Sigmoid colon (tissue), 7 donors: ENCODE results near the gene LRFN3. TPM values are rescaled to one million over a fixed set of nuclear protein-coding genes. Genes with fewer than 3 reads are reported as not detected.

ENCODE experiments used
- DNase-seq: peaks from one replicate; pipeline ENCODE4 v3.0.0-alpha.2; 2019
- H3K27ac ChIP-seq, 4 donors: fragments of 200-600 bp; sonication (generic); one replicate each; pipeline ENCODE4 v1.5.1; 2016 to 2019; ENCODE audit warnings: mild to moderate bottlenecking in 1 of 4
- H3K27me3 ChIP-seq, 3 donors: fragments of 200-600 bp; sonication (generic); one replicate each; pipeline ENCODE4 v1.5.1; 2019; ENCODE audit warnings: mild to moderate bottlenecking in 1 of 3
- H3K36me3 ChIP-seq, 4 donors: fragments of 200-600 bp; sonication (generic); one replicate each; pipeline ENCODE4 v1.5.1; 2016 to 2019
- H3K4me1 ChIP-seq, 4 donors: fragments of 200-600 bp; sonication (generic); one replicate each; pipeline ENCODE4 v1.5.1; 2017 to 2019
- H3K4me3 ChIP-seq, 4 donors: fragments of 200-600 bp; sonication (generic); one replicate each; pipeline ENCODE4 v1.5.1; 2017 to 2019; ENCODE audit warnings: mild to moderate bottlenecking in 2 of 4, moderate library complexity in 1 of 4
- H3K9me3 ChIP-seq, 4 donors: fragments of 200-600 bp in 3 of 4; sonication (generic) in 3 of 4; one replicate each; pipeline versions ENCODE4 v1.5.1 to v1.6.1; 2013 to 2019
- EP300 ChIP-seq, 4 donors: sonication (generic); formaldehyde crosslinking; IDR thresholded peaks; one replicate each; pipeline ENCODE4 v1.6.1; 2017; ENCODE audit warnings: antibody characterized with exemption in 4 of 4
- POLR2A ChIP-seq, 2 donors: fragments of 450-650 bp; IDR thresholded peaks; one replicate each; pipeline ENCODE4 v1.6.1; 2016; ENCODE audit warnings: antibody characterized with exemption in 2 of 2, mild to moderate bottlenecking in 2 of 2, moderate library complexity in 2 of 2
- POLR2AphosphoS5 ChIP-seq, 4 donors: sonication (generic); formaldehyde crosslinking; IDR thresholded peaks; one replicate each; pipeline ENCODE4 v1.6.1; 2017; ENCODE audit warnings: antibody characterized with exemption in 4 of 4
- WGBS, 2 donors: extraction: QIAGEN DNeasy Blood & Tissue Kit; methylation state at CpG; one replicate each; pipeline ENCODE4 v1.1.7; 2013; 5-methylcytosine and 5-hydroxymethylcytosine counted together
- intact Hi-C: fragments of 100-400 bp; cut with DNase I; formaldehyde crosslinking; loops from one replicate; pipeline ENCODE4 v1.15.1; 2023
- polyA plus RNA-seq, 3 donors: library from polyadenylated mRNA; stranded (reverse); fragments of 200-250 nt; gene quantifications; one replicate each; pipeline ENCODE4 v1.2.3, GENCODE V29; 2013
- total RNA-seq, 4 donors: library from RNA; depleted of rRNA; stranded (reverse); fragments of >200 nt; gene quantifications; one replicate each; pipeline ENCODE4 v1.1.0, GENCODE V29; 2016
- TF ChIP-seq, protein P1 (sequence below), 4 experiments: fragments of 450-650 bp in 3 of 4; fragments of 200-600 bp in 1 of 4; IDR thresholded peaks; one replicate each; pipeline ENCODE4 v1.5.1; 2016 to 2019; ENCODE audit warnings: antibody characterized with exemption in 4 of 4, mild to moderate bottlenecking in 3 of 4, moderate library complexity in 2 of 4
- donor health status: healthy with polysubstance abuse.
- donor health status: Bipolar disorder and iron deficiency.
- donor health status: healthy.

Gene LRFN3
- total and polyA plus RNA-seq, 7 donors, result 4.6 to 9.7 (median 6.4) TPM

DNA sequence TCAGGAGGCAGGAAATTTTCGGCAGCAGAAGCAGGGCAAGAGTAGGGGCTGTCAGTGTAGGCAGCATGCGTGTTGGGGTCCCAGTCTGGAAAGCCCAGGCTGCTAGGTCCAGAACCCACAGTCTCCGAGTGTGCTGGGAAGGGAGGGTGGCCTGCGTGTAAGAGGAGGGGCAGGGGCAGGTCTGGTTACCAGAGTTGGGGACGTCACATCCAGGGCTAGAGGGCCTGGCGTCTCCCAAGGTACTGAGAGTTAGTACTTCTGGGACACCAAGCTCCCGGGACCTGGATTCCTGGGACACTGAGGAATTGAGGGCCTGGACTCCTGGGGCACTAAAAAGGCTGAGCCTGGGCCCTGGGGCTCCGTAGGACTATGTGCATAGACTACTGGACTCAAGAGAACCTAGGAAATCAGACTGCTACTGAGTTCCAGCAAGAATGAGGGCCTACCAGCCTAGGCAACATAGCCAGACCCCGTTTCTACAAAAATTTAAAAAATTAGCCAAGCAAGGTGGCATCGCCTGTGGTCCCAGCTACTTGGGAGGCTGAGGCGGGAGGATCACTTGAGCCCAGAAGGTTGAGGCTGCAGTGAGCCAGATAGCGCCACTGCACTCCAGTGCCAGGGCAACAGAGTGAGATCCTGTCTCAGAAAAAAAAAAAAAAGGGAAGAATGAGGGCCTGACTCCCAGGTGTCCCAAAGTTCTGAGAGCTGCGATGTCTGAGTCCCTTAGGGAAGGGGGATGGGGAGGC is 38.3 kb upstream of the LRFN3 start:
- intact Hi-C loops, result loop anchor here (5.0 kb wide), 2 partner anchors 121 to 251 kb away; partner anchors contain the start of genes ARHGAP33 and COX6B1
- peaks cover 0 to 26% (median 22%) of the 10 kb centered on the region in 4 donors for H3K4me1 ChIP-seq
- TF ChIP-seq, protein P1, sequence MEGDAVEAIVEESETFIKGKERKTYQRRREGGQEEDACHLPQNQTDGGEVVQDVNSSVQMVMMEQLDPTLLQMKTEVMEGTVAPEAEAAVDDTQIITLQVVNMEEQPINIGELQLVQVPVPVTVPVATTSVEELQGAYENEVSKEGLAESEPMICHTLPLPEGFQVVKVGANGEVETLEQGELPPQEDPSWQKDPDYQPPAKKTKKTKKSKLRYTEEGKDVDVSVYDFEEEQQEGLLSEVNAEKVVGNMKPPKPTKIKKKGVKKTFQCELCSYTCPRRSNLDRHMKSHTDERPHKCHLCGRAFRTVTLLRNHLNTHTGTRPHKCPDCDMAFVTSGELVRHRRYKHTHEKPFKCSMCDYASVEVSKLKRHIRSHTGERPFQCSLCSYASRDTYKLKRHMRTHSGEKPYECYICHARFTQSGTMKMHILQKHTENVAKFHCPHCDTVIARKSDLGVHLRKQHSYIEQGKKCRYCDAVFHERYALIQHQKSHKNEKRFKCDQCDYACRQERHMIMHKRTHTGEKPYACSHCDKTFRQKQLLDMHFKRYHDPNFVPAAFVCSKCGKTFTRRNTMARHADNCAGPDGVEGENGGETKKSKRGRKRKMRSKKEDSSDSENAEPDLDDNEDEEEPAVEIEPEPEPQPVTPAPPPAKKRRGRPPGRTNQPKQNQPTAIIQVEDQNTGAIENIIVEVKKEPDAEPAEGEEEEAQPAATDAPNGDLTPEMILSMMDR (IDR thresholded peaks at IDR 0.05), result no peak
- TF ChIP-seq POLR2A (IDR thresholded peaks at IDR 0.05) (no peak), POLR2AphosphoS5 (IDR thresholded peaks at IDR 0.05) (no peak), EP300 (IDR thresholded peaks at IDR 0.05) (no peak)
- H3K27me3 ChIP-seq, result no peaks in the 10 kb centered on the region
- H3K36me3 ChIP-seq, result peaks cover 0 to 50% (median 22%) of the 10 kb centered on the region in 4 donors
- WGBS, 2 donors, result 89 to 90% methylated on average over 13 of the region's 13 CpGs
- no peaks in the 10 kb centered on the region for H3K9me3 ChIP-seq
- peak overlapping the region; percentile 82 to 95 (median 90) for H3K27ac ChIP-seq
- no peak for DNase-seq
- H3K4me3 ChIP-seq, result peak overlapping the region; percentile 54 to 74 (median 62)

DNA sequence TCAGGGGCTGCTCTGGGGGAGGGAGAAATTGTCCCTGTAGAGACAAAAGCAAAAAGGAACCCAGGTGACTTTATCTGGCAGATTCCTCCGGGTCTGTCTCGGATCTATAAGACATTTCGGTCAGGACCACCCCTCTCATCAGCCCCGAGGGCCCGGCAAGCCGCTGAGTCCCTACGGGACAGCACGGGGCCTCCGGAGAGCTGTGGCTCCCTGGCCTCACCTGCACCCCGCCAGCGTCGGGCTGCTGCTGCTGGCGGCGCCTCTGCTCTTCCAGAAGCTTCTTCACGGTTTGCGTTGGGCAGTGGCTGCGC is 37.7 kb upstream of the LRFN3 start:
- TF ChIP-seq POLR2A (IDR thresholded peaks at IDR 0.05), result no peak
- no peak for TF ChIP-seq EP300 (IDR thresholded peaks at IDR 0.05)
- no peak for TF ChIP-seq POLR2AphosphoS5 (IDR thresholded peaks at IDR 0.05)
- TF ChIP-seq, protein P1 (IDR thresholded peaks at IDR 0.05), result no peak
- H3K27ac ChIP-seq, result peak overlapping the region; percentile 82 to 95 (median 90)
- H3K4me1 ChIP-seq, result peaks cover 0 to 31% (median 24%) of the 10 kb centered on the region in 4 donors
- peak overlapping the region; percentile 54 to 74 (median 62) for H3K4me3 ChIP-seq
- peaks cover 0 to 44% (median 21%) of the 10 kb centered on the region in 4 donors for H3K36me3 ChIP-seq
- intact Hi-C loops, result loop anchor here (5.0 kb wide), 2 partner anchors 121 to 251 kb away; partner anchors contain the start of genes ARHGAP33 and COX6B1
- 6 to 7% methylated on average over 17 of the region's 17 CpGs for WGBS, 2 donors
- H3K27me3 ChIP-seq, result no peaks in the 10 kb centered on the region
- no peak for DNase-seq
- H3K9me3 ChIP-seq, result no peaks in the 10 kb centered on the region

DNA sequence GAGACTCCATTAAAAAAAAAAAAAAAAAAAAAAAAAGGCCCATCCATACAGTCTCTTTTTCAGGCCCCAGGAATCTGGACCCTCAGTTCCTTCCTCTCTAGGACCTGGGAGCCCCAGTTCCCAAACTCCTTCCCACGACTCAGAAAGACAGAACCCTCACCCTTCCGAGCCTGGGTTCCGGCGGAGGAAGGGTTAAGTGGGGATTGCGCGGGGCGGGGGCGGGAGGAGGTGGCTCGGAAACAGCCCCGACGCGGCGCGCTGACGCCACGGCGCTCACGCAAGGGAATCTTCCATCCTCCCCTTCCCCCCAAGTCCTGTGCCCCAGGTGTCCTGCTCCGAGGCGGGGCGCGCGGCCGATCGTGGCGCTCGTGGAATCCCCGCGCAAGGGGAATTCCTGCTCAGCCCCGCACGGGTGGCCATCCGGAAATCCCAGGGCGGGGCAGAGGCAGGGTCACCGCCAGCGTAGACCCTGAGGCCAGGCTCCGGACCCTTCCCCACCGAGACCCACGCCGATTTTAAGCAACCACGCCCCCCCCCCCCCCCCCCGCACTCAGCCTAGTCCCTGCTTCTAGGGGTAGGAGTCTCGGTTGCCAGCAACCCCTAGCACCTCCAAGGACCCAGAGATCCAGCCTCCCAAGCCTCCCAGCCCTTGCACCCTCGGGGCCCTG is 36.5 kb upstream of the LRFN3 start:
- 0 to 1% methylated on average over 43 of the region's 43 CpGs for WGBS, 2 donors
- intact Hi-C loops, result loop anchor here (1.0 to 5.0 kb wide), 3 partner anchors 32 to 252 kb away; partner anchors contain the start of genes ARHGAP33 and COX6B1
- Histone ChIP-seq H3K27me3 (no peaks in the 10 kb centered on the region), H3K4me1 (peaks cover 0 to 34% (median 25%) of the 10 kb centered on the region in 4 donors), H3K4me3 (peak overlapping the region; percentile 54 to 74 (median 62)), H3K27ac (peak overlapping the region; percentile 82 to 95 (median 90)), H3K9me3 (no peaks in the 10 kb centered on the region), H3K36me3 (peaks cover 0 to 32% (median 16%) of the 10 kb centered on the region in 4 donors)
- TF ChIP-seq POLR2A (IDR thresholded peaks at IDR 0.05), result peak in 1 of 2 donors; percentile 64
- peak; percentile 78 to 92 (median 84) for TF ChIP-seq POLR2AphosphoS5 (IDR thresholded peaks at IDR 0.05)
- TF ChIP-seq, protein P1 (IDR thresholded peaks at IDR 0.05), result no peak
- peak in 2 of 4 donors; percentile 7 to 78 for TF ChIP-seq EP300 (IDR thresholded peaks at IDR 0.05)
- DNase-seq, result peak; percentile 92

DNA sequence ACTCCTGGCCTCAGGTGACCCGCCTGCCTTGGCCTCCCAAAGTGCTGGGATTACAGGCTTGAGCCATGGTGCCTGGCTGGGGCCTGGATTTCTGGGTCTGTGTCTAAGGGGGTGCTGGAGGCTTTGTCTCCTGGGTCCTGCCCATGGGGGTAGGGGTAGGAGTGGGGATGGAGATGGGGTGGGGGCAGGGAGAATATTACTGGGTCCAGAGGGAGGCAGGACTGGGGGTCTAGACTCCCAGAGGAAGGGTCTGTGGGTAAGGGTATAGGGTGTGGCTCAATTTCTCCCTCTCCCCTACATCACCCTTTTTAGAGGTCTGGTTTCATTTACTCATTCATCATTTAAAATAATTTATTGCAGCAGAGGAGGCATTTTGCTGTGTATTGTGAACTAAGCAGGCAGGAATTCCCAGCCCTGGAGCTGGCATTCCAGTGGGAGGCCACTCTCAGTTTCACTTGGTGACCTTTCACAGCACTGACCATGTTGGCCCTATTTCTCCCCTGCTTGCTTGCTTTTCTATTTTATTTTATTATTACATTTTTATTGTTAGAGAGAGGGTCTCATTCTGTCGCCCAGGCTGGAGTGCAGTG is 35.0 kb upstream of the LRFN3 start:
- intact Hi-C loops, result no loop called here
- Histone ChIP-seq H3K36me3 (peaks cover 0 to 17% (median 5%) of the 10 kb centered on the region in 4 donors), H3K9me3 (no peaks in the 10 kb centered on the region), H3K27ac (peak overlapping the region; percentile 82 to 95 (median 90)), H3K4me3 (peak overlapping the region in 2 of 4 donors; percentile 64 to 74), H3K4me1 (peaks cover 0 to 38% (median 27%) of the 10 kb centered on the region in 4 donors), H3K27me3 (no peaks in the 10 kb centered on the region)
- TF ChIP-seq POLR2AphosphoS5 (IDR thresholded peaks at IDR 0.05) (no peak), EP300 (IDR thresholded peaks at IDR 0.05) (no peak), POLR2A (IDR thresholded peaks at IDR 0.05) (no peak)
- TF ChIP-seq, protein P1 (IDR thresholded peaks at IDR 0.05), result no peak
- no peak for DNase-seq
- 51 to 70% methylated on average over 2 of the region's 2 CpGs for WGBS, 2 donors
